HepG2 (cell line): ENCODE measurements around the gene CUL2. TPM values are rescaled to one million over a fixed set of nuclear protein-coding genes. Genes with fewer than 3 reads are reported as not detected.

Source experiments
- ATAC-seq: fragments of 200-7000 bp; cut with Tn5 transposase; 3 replicates; pipeline ENCODE4 v1.9.1; 2020; ENCODE audit warnings: mild to moderate bottlenecking, moderate library complexity
- BruUV-seq: library from RNA; stranded (reverse); fragments of 400-500 nt; replicated peaks from 2 replicates; lab custom pipeline; 2021; lab: Mats Ljungman, UMichigan
- CTCF ChIA-PET: fragments of 300-600 bp; formaldehyde crosslinking; extraction: SDS; loops from one replicate; lab custom pipeline; 2021; ENCODE audit warnings: low total read pairs, inconsistent platforms, low intra/inter-chr PET ratio; lab: Yijun Ruan, JAX
- POLR2A ChIA-PET: fragments of 350-600 bp; sonication (Branson Sonifier 250); formaldehyde crosslinking; loops from one replicate; lab custom pipeline; 2020; ENCODE audit warnings: antibody characterized with exemption, inconsistent platforms; lab: Yijun Ruan, JAX
- DNase-seq: peaks from one replicate; pipeline ENCODE4 v3.0.0-alpha.2; 2015; ENCODE audit warnings: low spot score
- FAIRE-seq: peaks from 3 replicates; lab custom pipeline; 2011; peaks lifted over from hg19 to GRCh38; lab: Jason Lieb, UNC
- H2AFZ ChIP-seq: one replicate; pipeline ENCODE4 v1.6.1; 2011; ENCODE audit warnings: low read length, inconsistent platforms
- H3K27ac ChIP-seq: fragments of 300-600 bp; 3 replicates; pipeline ENCODE4 v1.8.0; 2011; ENCODE audit warnings: mixed run types, mild to moderate bottlenecking, mixed read lengths, low read length, inconsistent platforms; ENCODE audit not compliant: insufficient read depth; ENCODE audit errors: extremely low read length
- H3K27me3 ChIP-seq, 2 experiments: fragments of 200-600 bp in 1 of 2; 2 replicates in 1 of 2; 3 replicates in 1 of 2; pipeline versions ENCODE4 v1.6.0 to v1.8.0; 2011; ENCODE audit warnings: low read length in 2 of 2, mild to moderate bottlenecking in 2 of 2, moderate library complexity in 2 of 2, inconsistent platforms in 1 of 2; ENCODE audit not compliant: insufficient read depth in 2 of 2, control insufficient read depth in 1 of 2
- H3K36me3 ChIP-seq, 2 experiments: fragments of 200-600 bp in 1 of 2; replicated peaks in 1 of 2; 2 replicates in 1 of 2; 3 replicates in 1 of 2; pipeline versions ENCODE4 v1.5.1 to v1.8.0; 2011; ENCODE audit warnings: low read length in 2 of 2, inconsistent platforms in 1 of 2; ENCODE audit not compliant: insufficient read depth in 2 of 2, control insufficient read depth in 1 of 2
- H3K4me1 ChIP-seq: 2 replicates; pipeline ENCODE4 v1.5.1; 2012; ENCODE audit warnings: low read length, inconsistent platforms; ENCODE audit not compliant: insufficient read depth
- H3K4me2 ChIP-seq: 2 replicates; pipeline ENCODE4 v1.6.0; 2011; ENCODE audit warnings: low read depth, low read length, inconsistent platforms
- H3K4me3 ChIP-seq, 3 experiments: fragments of 200-600 bp in 1 of 3; sonication (generic), shearing (Covaris generic) in 1 of 3; replicated peaks in 1 of 3; 2 replicates each; pipeline ENCODE4 v1.5.1; 2011 to 2016; ENCODE audit warnings: low read length in 3 of 3, inconsistent platforms in 2 of 3, low read depth in 2 of 3, mild to moderate bottlenecking in 2 of 3, control low read depth in 1 of 3, mixed read lengths in 1 of 3; ENCODE audit not compliant: insufficient read depth in 1 of 3
- H3K79me2 ChIP-seq: one replicate; pipeline ENCODE4 v1.6.1; 2011; ENCODE audit warnings: low read length, inconsistent platforms; ENCODE audit not compliant: insufficient read depth
- H3K9ac ChIP-seq: 2 replicates; pipeline ENCODE4 v1.6.0; 2011; ENCODE audit warnings: mild to moderate bottlenecking, low read depth, low read length, inconsistent platforms; ENCODE audit not compliant: insufficient read depth
- H3K9me3 ChIP-seq: 2 replicates; pipeline ENCODE4 v1.5.1; 2012; ENCODE audit warnings: mild to moderate bottlenecking, low read length
- H4K20me1 ChIP-seq: 2 replicates; pipeline ENCODE4 v1.6.0; 2011; ENCODE audit warnings: inconsistent platforms, mild to moderate bottlenecking, low read length, moderate library complexity; ENCODE audit not compliant: insufficient read depth
- BCLAF1 ChIP-seq: fragments of 450-650 bp; IDR thresholded peaks from 2 replicates; pipeline ENCODE4 v1.6.1; 2017; ENCODE audit warnings: mild to moderate bottlenecking
- ZBTB10 ChIP-seq: sonication (generic); formaldehyde crosslinking; IDR thresholded peaks from 2 replicates; pipeline ENCODE4 v1.4.0; 2020; ENCODE audit warnings: missing genetic modification reagents, borderline replicate concordance
- WGBS: methylation state at CpG from one replicate; pipeline ENCODE4 v1.1.6; 2017; ENCODE audit warnings: low lambda C conversion rate; 5-methylcytosine and 5-hydroxymethylcytosine counted together
- in situ Hi-C: cut with HindIII; loops from 2 replicates; pipeline ENCODE4 v1.10.0; 2017; ENCODE audit warnings: low pct_unique_long_range_greater_than_20kb; ENCODE audit not compliant: extremely low pct_ligation_motif_present
- intact Hi-C: fragments of 100-400 bp; cut with micrococcal nuclease; formaldehyde crosslinking; loops from one replicate; pipeline ENCODE4 v1.10.0; 2022; ENCODE audit not compliant: unreplicated experiment
- polyA plus RNA-seq, 8 experiments: library from polyadenylated mRNA; depleted of rRNA in 3 of 8; stranded (reverse) in 7 of 8; unstranded in 1 of 8; fragments of >200 nt; fragmentation: Illumina TruSeq in 4 of 8; extraction: Trizol in 4 of 8; gene quantifications; 2 replicates each; pipeline versions ENCODE4 v1.2.1 to v1.2.3, GENCODE V29; 2011 to 2016; ENCODE audit warnings: low read depth in 4 of 8, missing spikeins in 1 of 8, mixed read lengths in 1 of 8; ENCODE audit not compliant: insufficient read depth in 1 of 8
- total RNA-seq, 5 experiments: library from RNA; depleted of rRNA; stranded (reverse); fragments of >200 nt; fragmentation: Illumina TruSeq; extraction: Trizol; gene quantifications; 2 replicates each; pipeline ENCODE4 v1.2.3, GENCODE V29; 2016; ENCODE audit warnings: low read depth in 1 of 5

The CUL2 gene
- total and polyA plus RNA-seq, 2 of the 13 experiments (the other 11 are each of a cell fraction or from before 2014, with no cell fraction given), result 9.6 to 33.1 TPM

- Histone ChIP-seq H3K4me2 (no peak overlapping the region), H2AFZ (no peak overlapping the region), H3K36me3 (no peaks in the 10 kb centered on the region), H3K27ac (no peak overlapping the region)
- TF ChIP-seq ZBTB10 (CRISPR knock-in tag), result no peak
- TF ChIP-seq BCLAF1, result no peak
- TF ChIP-seq, all 625 proteins: peak for 0
- 85% methylated on average over 11 of the region's 13 CpGs for WGBS
- no peak overlapping the region for H3K4me3 ChIP-seq
- H3K79me2 ChIP-seq, result no peaks in the 10 kb centered on the region
- ATAC-seq (no peak), DNase-seq (no peak), FAIRE-seq (no peak)
- H4K20me1 ChIP-seq, result no peaks in the 10 kb centered on the region
- ChIA-PET POLR2A (no interaction called here), CTCF (no interaction called here)
- H3K4me1 ChIP-seq, result peaks cover 22% of the 10 kb centered on the region
- intact Hi-C loops, result no loop called here
- H3K9me3 ChIP-seq, result no peaks in the 10 kb centered on the region
- no peak overlapping the region for H3K9ac ChIP-seq
- no TSS peak for BruUV-seq
- H3K27me3 ChIP-seq, result peaks cover 0 to 2% of the 10 kb centered on the region in 2 experiments; a peak in 1 of 5 replicates
- in situ Hi-C loops, result no loop called here
Measured at GRCh38 chr10:34964166-34964800, 125.9 kb downstream of the CUL2 start.
